DOHH2 (cell line): ENCODE data around the gene DNMT3A.

Experiments used
- H3F3A ChIP-seq: fragments of 200-600 bp; sonication (generic), shearing (Covaris generic); 2 replicates; pipeline ENCODE4 v1.6.0; 2016; ENCODE audit warnings: antibody characterized with exemption, mild to moderate bottlenecking; ENCODE audit not compliant: control insufficient read depth, insufficient read depth
- H3K27ac ChIP-seq: fragments of 200-600 bp; sonication (generic); 2 replicates; pipeline ENCODE4 v1.5.1; 2014; ENCODE audit warnings: low read depth, mild to moderate bottlenecking, low read length, moderate library complexity
- H3K27me3 ChIP-seq: fragments of 200-600 bp; sonication (generic); 2 replicates; pipeline ENCODE4 v1.6.1; 2014; ENCODE audit warnings: mild to moderate bottlenecking, low read length, mixed read lengths; ENCODE audit not compliant: control insufficient read depth
- H3K36me3 ChIP-seq: fragments of 200-600 bp; sonication (generic); 2 replicates; pipeline ENCODE4 v1.6.1; 2014; ENCODE audit warnings: mild to moderate bottlenecking, low read length, moderate library complexity, mixed read lengths; ENCODE audit not compliant: control insufficient read depth
- H3K4me1 ChIP-seq: fragments of 200-600 bp; sonication (generic); 2 replicates; pipeline ENCODE4 v1.6.1; 2014; ENCODE audit warnings: mild to moderate bottlenecking, low read length, mixed read lengths; ENCODE audit not compliant: control insufficient read depth
- H3K4me2 ChIP-seq: fragments of 200-600 bp; sonication (generic); 2 replicates; pipeline ENCODE4 v1.6.0; 2014; ENCODE audit warnings: mild to moderate bottlenecking, low read length, moderate library complexity
- H3K4me3 ChIP-seq: fragments of 200-600 bp; sonication (generic); 2 replicates; pipeline ENCODE4 v1.5.1; 2014; ENCODE audit warnings: mild to moderate bottlenecking, low read length, mixed read lengths
- H3K79me2 ChIP-seq: fragments of 200-600 bp; sonication (generic); 2 replicates; pipeline ENCODE4 v1.6.1; 2014; ENCODE audit warnings: mild to moderate bottlenecking, low read length, mixed read lengths; ENCODE audit not compliant: control insufficient read depth
- H3K9me2 ChIP-seq: fragments of 200-600 bp; sonication (generic); replicated peaks from 2 replicates; pipeline ENCODE4 v1.6.1; 2014; ENCODE audit warnings: mild to moderate bottlenecking, low read length, mixed read lengths; ENCODE audit not compliant: control insufficient read depth
- H3K9me3 ChIP-seq: fragments of 200-600 bp; sonication (generic); 2 replicates; pipeline ENCODE4 v1.6.1; 2014; ENCODE audit warnings: antibody characterized with exemption, low read length, mixed read lengths; ENCODE audit not compliant: control insufficient read depth, insufficient read depth
- H4K20me1 ChIP-seq: fragments of 200-600 bp; sonication (generic); 2 replicates; pipeline ENCODE4 v1.6.0; 2014; ENCODE audit warnings: low read depth, mild to moderate bottlenecking, antibody characterized with exemption, low read length, moderate library complexity; ENCODE audit not compliant: control insufficient read depth, insufficient read depth
- EZH2phosphoT487 ChIP-seq: fragments of 200-600 bp; sonication (generic); IDR thresholded peaks from 2 replicates; pipeline ENCODE4 v1.6.1; 2017; ENCODE audit warnings: borderline replicate concordance, mild to moderate bottlenecking, antibody characterized with exemption, low read length, moderate library complexity, mixed read lengths
- TF ChIP-seq, protein P1 (sequence below): fragments of 200-600 bp; sonication (generic); IDR thresholded peaks from one replicate; pipeline ENCODE4 v1.5.1; 2014; ENCODE audit warnings: antibody characterized with exemption, mild to moderate bottlenecking, low read depth, low read length; ENCODE audit not compliant: poor library complexity, severe bottlenecking

The DNMT3A gene

DNA sequence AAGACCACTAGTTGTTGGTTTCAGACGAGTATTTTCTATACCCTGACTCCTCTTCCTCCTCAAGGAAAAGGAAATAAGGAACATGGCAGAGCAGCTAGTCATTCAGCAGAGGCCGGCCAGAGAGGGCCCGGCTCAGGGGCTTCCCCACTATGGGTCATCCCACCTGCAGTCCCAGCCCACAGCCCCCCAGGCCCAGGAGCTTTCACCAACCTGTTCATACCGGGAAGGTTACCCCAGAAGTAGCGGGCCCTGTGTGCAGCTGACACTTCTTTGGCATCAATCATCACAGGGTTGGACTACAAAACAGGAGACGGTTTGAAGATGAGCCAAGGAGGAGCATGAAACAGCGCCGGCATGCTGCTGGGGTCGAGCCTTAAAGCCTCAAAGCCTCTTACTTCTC lies 102.8 kb downstream of the DNMT3A start:
- TF ChIP-seq, protein P1, sequence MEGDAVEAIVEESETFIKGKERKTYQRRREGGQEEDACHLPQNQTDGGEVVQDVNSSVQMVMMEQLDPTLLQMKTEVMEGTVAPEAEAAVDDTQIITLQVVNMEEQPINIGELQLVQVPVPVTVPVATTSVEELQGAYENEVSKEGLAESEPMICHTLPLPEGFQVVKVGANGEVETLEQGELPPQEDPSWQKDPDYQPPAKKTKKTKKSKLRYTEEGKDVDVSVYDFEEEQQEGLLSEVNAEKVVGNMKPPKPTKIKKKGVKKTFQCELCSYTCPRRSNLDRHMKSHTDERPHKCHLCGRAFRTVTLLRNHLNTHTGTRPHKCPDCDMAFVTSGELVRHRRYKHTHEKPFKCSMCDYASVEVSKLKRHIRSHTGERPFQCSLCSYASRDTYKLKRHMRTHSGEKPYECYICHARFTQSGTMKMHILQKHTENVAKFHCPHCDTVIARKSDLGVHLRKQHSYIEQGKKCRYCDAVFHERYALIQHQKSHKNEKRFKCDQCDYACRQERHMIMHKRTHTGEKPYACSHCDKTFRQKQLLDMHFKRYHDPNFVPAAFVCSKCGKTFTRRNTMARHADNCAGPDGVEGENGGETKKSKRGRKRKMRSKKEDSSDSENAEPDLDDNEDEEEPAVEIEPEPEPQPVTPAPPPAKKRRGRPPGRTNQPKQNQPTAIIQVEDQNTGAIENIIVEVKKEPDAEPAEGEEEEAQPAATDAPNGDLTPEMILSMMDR: no peak
- TF ChIP-seq EZH2phosphoT487: no peak
- no peaks in the 10 kb centered on the region for H3K4me1 ChIP-seq
- no peaks in the 10 kb centered on the region for H3F3A ChIP-seq
- no peaks in the 10 kb centered on the region for H3K9me2 ChIP-seq
- no peaks in the 10 kb centered on the region for H4K20me1 ChIP-seq
- H3K36me3 ChIP-seq: no peaks in the 10 kb centered on the region
- no peak overlapping the region for H3K4me2 ChIP-seq
- no peak overlapping the region for H3K27ac ChIP-seq
- H3K79me2 ChIP-seq: no peaks in the 10 kb centered on the region
- H3K27me3 ChIP-seq: no peaks in the 10 kb centered on the region
- no peaks in the 10 kb centered on the region for H3K9me3 ChIP-seq
- H3K4me3 ChIP-seq: no peak overlapping the region

DNA sequence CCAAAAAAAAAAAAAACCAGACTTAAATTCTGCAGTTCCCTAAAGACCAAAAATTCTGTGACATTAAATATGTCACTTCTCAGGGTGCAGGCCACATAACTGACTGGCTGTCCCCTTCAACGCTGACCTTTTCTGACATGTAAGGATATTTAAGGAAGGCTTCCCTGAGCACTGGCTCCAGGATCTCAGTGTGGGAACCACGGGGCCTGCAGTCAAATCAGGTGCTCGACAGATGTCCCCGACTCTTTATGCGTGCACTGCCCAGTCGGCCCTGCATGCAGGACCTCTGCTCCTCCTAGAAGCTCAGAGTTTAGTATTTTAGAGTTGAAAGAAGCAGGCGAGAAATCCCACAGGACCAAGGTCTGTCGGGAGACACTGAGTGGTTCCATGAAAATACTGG lies 104.0 kb downstream of the DNMT3A start:
- H3K27ac ChIP-seq: no peak overlapping the region
- H3K79me2 ChIP-seq: no peaks in the 10 kb centered on the region
- no peaks in the 10 kb centered on the region for H3K36me3 ChIP-seq
- no peak overlapping the region for H3K4me3 ChIP-seq
- TF ChIP-seq EZH2phosphoT487: no peak
- no peaks in the 10 kb centered on the region for H3K27me3 ChIP-seq
- H4K20me1 ChIP-seq: no peaks in the 10 kb centered on the region
- no peak overlapping the region for H3K4me2 ChIP-seq
- H3K9me2 ChIP-seq: no peaks in the 10 kb centered on the region
- H3F3A ChIP-seq: no peaks in the 10 kb centered on the region
- H3K9me3 ChIP-seq: no peaks in the 10 kb centered on the region
- no peaks in the 10 kb centered on the region for H3K4me1 ChIP-seq

DNA sequence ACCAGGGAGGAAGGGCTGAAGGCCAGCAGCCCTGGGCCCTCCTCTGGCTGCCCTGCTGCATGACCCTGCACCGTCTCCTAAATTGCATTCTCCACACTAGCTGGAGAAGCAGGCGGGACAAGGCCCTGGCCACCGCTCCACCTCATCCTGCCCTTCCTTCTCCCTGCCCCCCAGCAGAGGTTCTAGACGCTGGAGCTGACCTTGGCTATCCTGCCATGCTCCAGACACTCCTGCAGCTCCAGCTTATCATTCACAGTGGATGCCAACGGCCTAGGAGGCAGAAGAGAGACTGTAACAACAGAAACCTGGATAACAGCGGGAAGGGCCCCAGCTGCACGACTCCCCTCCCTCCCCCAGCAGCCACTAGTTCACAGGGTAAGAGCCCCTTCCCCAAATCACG lies 105.0 kb downstream of the DNMT3A start:
- no peaks in the 10 kb centered on the region for H3F3A ChIP-seq
- H3K9me2 ChIP-seq: no peaks in the 10 kb centered on the region
- H3K4me1 ChIP-seq: no peaks in the 10 kb centered on the region
- TF ChIP-seq EZH2phosphoT487: no peak
- TF ChIP-seq, protein P1: no peak
- H3K27ac ChIP-seq: no peak overlapping the region
- H3K36me3 ChIP-seq: no peaks in the 10 kb centered on the region
- H4K20me1 ChIP-seq: no peaks in the 10 kb centered on the region
- no peaks in the 10 kb centered on the region for H3K9me3 ChIP-seq
- H3K27me3 ChIP-seq: no peaks in the 10 kb centered on the region
- no peaks in the 10 kb centered on the region for H3K79me2 ChIP-seq
- H3K4me2 ChIP-seq: no peak overlapping the region
- H3K4me3 ChIP-seq: no peak overlapping the region

DNA sequence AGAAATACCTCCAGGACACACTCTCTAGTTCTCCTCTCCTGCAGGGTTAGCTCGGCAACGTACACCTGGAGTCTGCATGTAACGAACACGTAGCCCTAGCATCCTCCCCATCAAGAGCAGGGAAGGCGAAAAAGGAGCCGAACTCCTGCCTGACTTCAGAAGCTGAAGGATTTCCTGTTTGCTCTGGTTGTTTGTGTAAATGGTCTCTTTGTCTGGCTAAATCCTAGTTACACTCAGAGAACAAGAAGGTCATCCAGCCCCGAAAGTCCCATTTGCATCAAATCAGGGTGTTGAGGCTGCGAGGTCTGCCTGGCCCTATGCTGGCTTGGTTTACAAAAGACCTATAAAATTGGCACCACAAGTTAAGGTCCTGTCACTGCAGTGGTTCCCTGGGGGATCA lies 107.0 kb downstream of the DNMT3A start:
- TF ChIP-seq, protein P1: no peak
- no peak for TF ChIP-seq EZH2phosphoT487
- Histone ChIP-seq H4K20me1 (0 out of 2 replicates have a peak, but pooled peaks cover 2% of the 10 kb centered on the region), H3K27me3 (peaks cover 3% of the 10 kb centered on the region; the same call in 1 of the 2 replicates), H3K27ac (no peak overlapping the region), H3K79me2 (no peaks in the 10 kb centered on the region), H3K4me1 (no peaks in the 10 kb centered on the region), H3K9me3 (no peaks in the 10 kb centered on the region), H3K4me3 (no peak overlapping the region), H3K9me2 (no peaks in the 10 kb centered on the region), H3F3A (no peaks in the 10 kb centered on the region), H3K36me3 (no peaks in the 10 kb centered on the region), H3K4me2 (no peak overlapping the region)
